Measurements from ENCODE around the gene PDLIM5.

PDLIM5 gene

DNA sequence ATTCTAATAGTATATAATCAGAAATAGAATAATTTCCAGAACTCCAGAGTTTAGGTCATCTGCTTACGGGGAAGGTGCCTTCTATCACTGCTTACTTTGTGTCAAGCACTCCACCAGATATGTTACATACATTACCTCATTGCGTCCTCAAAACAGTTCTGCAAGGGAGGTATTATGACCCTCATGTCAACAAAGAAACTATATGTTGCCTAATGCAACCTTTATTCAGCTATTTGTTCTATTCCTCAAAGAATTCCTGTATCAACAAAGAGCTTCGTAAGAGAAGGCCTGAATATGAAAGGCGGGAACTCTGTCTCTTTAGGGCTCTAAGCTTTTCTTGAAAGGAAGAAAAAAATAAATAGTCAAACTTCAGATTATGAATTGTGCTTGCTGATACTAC lies 114.7 kb downstream of the PDLIM5 start:
- no peak for DNase-seq

DNA sequence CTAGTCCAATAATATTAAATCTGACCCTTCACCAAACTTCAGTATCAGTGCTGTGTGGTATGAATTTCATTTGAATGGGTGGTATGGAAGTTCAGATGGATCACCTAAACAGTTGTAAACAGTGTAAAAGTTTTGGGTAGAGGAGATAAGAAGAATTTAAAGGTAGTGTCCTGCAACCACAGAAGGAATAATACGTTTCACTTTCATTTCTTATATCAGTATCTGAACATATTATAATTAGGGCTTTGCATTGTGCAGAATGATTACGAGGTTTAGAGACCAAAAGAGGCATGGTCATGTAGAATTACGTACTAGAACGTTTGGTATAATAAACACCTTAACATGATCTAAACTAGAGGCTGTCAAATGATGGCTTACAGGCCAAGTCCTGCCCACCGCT lies 116.1 kb downstream of the PDLIM5 start:
- no peak for DNase-seq

DNA sequence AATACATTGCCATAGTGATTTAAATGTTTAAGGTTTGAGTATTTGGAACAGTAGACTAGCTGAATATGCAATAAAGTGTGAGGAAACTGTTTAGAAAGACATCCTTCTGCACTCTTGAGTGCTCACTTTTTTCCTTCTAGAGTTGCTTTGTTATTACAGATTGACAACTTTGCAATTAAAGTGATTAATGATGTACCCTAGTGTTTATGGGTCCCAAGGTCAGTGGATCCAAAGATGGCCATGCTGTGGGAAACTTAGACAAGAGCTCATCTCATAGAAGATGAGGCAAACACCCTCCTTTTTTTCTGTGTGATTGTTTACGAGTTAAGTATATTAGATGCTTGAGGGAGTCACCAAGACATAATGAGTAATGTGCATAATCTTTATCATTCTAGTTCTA lies 118.8 kb downstream of the PDLIM5 start:
- no peak for DNase-seq

DNA sequence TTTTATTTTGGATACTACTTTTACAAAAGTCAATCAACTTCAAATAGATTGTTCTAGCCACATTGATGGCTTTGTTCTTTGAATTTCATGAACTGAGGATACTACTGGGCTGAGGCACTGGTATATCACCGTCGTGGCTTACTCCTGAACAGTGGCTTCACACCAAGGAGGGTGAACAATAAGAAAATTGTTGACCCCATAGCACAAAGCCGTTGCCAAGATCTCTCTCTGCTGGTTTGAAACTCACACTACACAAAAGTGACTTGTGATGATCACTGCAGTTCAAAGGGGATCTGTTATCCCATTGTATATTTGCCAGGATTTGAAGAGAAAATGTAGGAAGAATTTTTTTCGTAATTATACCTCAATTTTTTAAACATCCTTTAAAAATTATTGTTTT lies 119.6 kb downstream of the PDLIM5 start:
- DNase-seq, result no peak

DNA sequence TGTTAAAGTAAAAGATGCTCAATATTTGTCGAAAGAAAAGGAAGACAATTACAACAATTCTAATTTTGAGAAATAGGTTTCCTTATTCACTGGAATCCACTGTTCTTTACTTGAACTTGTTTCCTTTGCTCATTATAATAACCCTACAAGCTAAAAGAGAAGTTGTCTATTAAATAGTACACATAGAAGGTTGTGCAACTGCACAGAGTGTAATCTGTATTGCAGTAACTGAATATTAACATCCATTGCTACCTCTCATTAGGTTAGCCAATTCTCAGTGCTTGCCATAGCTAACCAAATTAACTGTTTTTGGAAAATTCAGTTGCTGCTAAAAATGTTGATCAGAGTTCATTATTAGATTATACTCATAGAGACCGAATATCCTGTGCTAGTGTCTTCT lies 120.0 kb downstream of the PDLIM5 start:
- no peak for DNase-seq

DNA sequence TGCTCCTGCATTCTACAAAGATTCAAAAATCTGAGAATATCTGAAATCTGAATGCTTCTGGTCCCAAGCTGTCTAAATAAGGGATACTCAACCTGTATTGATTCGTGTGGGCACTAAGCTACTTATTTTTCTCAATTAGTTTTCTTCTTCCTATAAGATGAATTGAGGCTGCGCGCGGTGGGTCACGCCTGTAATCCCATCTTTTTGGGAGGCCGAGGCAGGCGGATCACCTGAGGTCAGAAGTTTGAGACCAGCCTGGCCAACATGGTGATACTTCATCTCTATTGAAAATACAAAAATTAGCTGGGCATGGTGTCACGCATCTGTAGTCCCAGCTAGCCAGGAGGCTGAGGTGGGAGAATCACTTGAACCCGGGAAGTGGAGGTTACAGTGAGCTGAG lies 122.3 kb downstream of the PDLIM5 start:
- DNase-seq, result no peak

DNA sequence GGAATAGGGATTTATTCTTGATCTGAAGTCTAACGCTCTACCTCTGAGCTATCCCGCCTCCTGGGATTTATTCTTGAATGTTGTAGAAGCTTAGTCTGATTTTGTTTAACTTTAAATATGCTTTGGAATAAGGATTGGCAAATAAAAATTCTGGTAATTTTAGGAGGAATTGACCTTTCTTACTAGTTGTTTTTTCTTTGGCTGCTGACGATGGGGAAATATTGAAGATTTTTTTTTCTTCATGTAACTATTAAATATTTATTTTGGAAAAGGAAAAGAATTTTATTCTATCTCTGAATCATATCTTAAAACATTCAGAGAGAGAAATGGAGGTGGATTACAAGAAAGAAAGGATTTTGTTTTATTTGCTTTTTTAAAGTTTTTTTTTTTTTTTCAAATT lies 122.9 kb downstream of the PDLIM5 start:
- no peak for DNase-seq

DNA sequence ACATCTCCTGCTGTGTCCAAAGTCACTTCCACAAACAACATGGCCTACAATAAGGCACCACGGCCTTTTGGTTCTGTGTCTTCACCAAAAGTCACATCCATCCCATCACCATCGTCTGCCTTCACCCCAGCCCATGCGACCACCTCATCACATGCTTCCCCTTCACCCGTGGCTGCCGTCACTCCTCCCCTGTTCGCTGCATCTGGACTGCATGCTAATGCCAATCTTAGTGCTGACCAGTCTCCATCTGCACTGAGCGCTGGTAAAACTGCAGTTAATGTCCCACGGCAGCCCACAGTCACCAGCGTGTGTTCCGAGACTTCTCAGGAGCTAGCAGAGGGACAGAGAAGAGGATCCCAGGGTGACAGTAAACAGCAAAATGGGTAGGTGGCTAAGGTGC lies 123.9 kb downstream of the PDLIM5 start:
- no peak for DNase-seq

DNA sequence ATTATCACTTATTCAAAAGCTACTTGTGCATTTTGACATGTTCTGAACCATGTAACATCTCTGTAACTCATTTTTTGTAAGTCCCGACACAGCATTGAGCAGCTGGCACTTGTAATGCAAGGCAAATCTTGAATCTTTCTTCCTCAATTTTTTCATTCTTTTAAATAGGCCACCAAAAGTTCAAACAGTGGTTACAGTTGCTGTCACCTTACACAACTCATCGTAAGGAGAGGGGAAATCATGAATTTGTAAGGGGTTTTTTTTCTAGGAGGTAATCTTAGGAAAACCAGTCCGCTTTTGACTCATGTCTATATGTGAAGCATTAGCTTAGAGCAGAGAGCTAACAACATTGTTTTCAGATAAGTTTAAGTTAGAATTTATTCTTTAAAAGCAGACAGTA lies 124.5 kb downstream of the PDLIM5 start:
- DNase-seq, result no peak

DNA sequence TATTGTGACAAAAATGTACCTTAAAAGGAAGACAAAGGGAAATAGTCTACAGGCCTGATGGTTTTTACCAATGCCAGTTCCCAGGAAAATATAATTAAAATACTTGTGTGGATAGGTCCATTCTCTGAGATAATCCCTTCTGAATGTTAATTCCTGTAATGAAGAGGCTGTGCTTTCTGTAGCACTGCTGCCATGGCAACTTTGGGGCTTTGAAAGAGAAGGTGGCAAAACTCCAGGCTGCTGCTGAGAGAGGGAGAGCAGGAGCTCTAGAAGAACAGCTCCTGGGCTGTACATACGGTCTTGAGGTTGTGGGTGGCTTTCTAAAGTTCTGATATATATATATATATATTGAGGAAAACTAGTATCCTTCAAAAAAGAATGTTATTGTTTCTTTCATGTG lies 125.4 kb downstream of the PDLIM5 start:
- no peak for DNase-seq

DNA sequence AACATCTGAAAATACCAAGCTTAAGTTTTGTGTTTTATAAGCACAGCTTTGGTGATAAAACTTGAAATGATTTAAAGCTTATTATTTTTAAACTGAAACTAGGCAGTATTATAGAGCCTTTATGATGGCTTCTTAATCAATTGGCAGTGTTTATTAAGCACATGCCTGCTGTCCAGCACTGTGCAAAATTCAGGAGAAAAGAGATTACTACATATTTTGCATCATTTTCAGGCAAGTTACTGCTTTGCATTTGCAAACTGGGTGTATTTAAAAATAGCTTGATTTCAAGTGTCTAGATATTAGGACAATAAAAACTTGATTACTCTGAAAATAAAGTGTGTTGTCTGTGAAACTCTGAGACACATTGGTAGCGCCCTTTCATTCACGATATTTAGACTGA lies 126.5 kb downstream of the PDLIM5 start:
- DNase-seq, result no peak

DNA sequence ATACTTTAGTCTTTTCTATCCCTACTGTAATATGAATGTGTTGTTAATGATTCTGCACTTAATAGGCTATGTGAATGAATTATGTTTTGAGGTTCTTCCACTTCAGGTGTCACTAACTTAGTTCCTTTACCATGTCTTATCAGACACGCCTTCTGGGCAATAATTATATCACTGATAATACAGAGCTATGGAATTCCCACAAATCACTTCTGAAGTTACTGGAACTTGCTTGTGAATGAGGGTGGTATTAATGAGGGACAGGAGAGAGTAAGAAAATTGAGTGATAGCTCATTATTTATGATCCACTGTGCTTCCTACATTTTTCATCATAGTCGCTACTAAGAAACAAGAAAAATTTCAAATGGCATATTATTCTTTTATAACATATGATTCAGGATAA lies 130.0 kb downstream of the PDLIM5 start:
- DNase-seq, result no peak

DNA sequence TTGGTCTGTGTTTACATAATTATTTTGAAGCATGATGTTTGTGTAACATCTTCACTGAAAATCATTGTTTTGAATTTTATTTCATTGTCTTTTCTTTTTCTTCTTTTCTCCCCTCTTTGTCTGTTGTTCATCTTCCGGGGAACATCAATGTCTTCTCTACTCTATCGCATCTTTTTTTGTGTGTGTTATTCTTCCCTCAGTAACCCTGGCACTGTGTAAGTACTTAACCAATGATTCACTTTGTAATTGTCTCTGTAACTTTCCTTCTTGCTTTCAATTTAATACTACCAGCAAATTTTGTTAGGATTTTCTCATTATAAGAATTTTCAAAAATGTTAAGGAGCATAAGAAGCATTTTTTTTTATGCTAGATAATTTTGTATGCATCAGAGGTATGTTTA lies 130.8 kb downstream of the PDLIM5 start:
- no peak for DNase-seq

DNA sequence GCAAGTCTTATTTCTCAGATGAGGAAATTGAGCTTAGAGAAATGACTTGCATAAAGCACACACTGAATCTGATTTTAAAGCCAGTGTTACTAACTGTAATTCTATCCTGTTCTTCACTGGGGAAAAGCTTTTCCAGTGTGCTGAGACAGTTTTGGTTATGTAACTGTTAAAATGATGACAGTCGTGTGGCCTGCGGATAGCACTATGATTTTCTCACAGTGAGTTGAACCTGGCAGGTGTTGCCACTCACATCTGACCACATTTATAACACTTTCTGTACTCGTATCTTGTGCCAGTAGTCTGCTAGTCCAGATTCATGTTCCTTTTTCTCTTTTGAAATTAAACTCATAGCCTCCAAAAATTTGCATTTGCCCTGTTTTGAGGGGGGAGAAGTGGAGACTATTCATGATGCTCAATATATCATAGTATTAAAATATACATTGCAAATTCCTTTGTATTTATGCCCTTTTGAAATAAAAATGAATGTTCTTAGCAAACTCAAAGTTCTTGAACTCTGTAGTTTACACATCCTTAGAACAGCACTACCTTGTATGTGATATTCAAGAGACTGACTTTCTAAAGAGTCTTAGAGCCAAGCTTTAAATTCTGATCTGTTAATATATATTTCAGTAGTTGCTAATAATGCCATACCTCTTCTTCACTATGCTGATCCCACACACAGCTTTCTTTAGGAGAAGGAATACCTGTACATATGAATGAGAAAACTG lies 132.3 kb downstream of the PDLIM5 start:
- DNase-seq, result no peak

DNA sequence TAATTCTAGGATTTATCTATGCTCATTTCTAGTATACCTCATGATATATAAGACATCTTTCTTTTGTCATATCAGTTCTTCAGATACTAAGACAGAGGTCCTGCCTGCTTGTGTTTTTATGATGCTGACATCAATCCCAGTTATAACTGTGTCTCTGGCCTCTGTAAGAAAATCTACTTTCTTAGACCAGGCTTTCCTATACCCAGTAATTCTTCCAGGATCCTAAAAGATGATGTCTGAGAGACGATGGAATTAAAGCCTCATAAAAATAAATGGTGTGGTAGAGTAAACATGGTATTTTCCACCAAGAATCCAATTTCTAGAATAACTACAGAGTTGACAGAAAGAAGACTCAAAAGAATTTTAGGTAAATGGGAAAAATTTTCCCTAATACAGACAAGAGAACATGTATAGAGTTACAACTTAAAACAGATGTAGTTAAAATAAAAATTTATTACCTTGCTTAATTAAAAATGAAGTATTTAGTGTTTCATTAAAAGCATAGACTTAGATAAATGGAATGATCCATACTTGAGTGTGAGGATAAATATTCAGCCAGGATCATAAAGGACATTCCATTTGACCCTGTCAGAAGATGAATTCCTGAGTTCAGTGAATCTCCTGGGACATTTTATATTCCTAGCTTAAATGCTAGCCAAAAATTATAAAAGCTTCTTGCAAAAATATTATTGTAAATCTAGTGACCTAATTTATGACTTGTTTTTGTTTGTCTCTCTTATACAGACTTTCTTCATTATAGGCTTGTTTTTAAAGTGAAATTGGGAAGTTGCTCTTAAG lies 137.4 kb downstream of the PDLIM5 start:
- no peak for DNase-seq

DNA sequence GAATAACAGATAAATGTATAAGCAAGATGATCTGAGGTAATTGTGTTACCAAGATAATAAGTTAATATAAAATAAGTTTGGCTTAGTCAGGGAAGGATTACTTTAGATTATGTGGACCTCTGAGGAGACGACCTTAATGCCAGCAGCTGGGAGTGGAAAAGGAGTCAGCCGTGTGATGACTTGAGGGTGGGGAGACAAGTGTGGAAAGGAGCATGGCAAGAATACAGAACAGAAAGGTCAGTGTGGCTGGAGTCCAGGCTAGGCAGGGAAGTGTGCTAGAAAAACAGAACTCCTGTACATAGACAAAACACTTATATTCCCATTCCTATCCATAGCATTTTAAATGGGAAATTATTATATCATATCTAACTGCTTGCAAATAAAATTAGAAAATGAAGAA lies 138.8 kb downstream of the PDLIM5 start:
- no peak for DNase-seq

DNA sequence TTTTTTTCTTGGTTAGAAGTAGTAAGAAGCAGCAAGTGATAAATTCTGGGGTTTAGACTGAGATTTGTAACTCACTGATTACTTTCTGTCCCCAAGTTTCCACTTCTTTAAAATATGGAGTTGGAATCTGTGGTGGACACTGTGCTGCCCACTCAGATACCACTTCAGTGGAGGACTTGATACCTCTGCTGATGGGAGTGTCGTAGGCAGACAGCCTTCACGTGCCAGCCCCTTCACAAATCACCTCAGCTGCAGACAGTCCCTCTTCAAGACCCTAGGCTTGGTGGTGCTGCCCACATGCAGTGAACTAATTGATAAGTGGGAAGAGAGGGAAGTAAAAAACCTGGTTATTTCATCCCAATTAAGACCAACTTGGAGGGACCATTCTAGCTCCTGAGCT lies 139.5 kb downstream of the PDLIM5 start:
- no peak for DNase-seq

DNA sequence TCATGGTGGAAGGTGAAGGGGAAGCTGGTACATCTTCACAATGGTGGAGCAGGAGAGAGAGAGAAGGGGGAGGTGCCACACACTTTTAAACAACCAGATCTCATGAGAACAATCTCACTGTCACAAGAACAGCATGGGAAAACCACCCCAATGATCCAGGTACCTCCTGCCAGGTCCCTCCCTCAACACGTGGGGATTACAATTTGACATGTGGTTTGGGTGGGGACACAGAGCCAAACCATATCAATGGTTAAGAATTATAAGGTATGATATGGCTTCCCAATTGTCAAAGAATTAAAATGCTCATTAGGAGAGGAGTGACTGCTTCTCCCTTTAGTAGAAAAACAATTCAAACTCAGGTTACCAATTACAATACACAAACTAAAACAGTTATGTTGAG lies 143.3 kb downstream of the PDLIM5 start:
- DNase-seq, result no peak

DNA sequence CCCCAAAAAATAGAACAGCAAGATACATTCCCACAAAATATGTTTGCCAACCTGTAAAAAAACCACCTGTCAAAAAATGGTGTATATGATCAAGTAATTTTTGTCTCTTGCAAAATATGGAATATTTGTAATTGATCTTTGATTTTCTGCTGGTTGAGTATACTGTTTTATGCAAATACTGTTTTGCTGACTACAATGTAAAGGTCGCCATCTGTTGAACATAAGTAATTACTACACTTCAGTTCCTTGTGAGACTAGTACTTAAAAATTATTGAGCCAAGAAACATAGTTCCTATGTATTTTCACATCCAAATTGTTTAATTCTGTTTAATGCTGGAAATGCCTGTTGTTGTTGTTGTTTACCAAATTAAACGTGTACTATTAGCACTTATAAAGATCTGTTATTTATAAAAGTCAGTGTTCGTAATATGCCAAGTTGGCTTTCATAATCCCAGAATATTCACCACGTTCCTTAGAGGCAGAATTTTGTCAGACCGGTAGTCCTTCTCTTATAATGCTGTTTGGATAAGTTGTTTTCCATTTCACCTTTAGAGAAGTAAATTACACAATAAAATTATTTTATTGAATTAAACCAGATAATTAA lies 144.2 kb downstream of the PDLIM5 start:
- DNase-seq, result no peak

DNA sequence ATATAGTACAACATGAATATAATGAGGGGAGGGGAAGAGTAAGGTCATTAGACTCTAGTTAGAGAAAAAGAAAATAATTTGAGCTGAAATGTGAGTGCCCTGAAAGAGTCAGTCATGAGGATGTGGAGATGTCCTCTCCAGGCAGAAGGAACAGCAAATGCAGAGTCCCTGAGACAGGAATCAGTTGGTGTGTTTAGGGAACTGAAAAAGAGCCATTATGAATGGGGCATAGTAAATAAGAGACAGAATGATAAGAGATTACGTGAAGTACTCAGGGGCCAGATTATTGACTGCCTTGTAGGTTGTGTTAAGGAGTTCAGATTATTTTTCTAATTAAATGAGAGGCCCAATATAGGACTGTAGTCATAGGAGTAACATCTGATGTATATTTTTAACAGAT lies 147.0 kb downstream of the PDLIM5 start:
- no peak for DNase-seq

DNA sequence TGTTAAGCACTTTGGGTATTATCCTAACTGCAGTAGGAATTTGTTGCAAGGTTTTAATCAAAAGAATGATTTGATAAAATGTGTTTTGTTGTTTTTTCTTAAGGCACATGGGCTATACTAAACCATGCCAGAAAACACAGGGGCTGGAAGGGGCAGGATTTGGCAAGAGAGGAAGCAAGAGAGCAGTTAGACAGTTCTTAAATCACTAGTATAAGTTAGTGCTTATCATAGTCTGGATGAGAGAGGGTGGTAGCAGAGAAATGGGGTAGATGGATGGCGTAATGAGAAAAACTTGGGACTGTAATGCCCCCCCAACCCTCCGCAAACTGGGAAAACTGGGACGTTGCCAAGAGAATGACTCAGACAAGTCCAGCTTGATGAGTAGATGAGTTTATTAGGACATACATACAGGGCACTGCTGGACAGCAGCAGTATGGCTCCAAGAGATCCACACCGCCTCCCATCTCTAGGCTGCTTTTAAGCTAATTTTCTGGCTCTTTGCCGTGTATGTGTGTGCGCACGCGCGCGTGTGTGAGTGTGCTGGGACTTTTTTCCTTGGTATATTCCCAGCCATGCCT lies 151.5 kb downstream of the PDLIM5 start:
- no peak for DNase-seq

DNA sequence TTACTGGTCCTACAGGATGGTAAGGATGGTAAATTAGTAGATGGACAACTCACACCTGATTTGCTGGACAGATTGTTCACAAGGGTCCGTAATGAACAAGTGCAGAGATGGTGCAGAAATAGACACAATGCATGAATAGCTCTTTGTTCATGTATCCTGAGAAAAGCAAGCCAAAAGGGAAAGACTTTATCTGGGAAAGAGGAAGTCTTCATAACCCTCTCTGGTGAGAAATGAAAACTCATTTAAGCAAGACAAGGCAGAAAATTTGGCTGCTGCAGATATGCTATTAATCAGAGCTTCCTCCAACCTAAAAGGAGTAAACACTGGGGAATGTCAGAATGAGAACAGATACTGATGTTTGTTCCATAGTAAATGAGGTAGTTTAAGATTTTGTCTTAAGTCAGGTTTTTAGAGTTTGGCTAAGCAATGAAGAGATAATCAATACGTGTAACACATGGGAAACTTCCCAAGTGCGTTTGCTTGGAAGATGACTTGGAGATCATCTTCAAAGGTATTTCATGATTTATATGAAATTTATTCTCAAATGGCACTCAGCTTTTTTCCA lies 153.6 kb downstream of the PDLIM5 start:
- no peak for DNase-seq

DNA sequence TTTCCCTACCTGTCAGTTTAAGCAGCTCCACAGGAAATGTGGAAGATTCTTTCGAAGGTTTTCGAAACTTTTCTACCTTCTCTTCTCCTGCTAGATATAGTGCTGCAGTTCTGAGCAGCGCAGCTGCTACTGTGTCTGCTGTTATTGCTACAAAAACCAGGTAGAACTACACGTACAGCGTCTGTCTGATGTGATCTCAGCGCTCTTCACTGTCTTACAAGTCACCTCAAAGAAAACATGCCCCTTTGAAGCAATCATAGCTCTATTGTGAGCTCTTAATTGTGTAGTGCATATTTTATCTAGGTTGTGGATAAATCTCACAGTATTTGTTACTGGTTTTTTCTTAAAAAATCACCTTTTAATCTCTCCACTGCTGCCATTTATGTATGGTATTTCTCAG lies 158.4 kb downstream of the PDLIM5 start:
- no peak for DNase-seq

DNA sequence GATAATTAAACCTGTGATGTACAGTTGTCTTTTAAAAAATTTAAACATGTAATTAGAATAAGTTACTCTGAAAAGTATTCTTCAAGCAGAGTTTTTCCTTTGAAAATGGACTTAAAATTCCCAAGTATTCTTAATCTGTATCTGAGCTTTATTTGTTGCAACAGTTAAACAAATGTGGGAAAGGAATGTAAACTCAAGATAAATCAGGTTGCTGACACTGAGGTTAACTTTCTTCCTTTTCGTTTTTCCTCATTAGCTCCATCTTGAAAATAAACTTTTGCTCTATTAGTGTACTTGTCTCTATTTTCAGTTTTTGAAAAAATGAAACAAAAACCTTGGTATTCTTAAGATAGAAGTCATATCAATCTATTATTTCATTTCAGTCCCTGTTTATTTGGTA lies 161.5 kb downstream of the PDLIM5 start:
- no peak for DNase-seq

All from activated CD4-positive, alpha-beta T cell treated with anti-CD3 and anti-CD28 coated beads, Interleukin-2, amount 50 U/mL, for 1 hour (primary cell).